B cell (primary cell): ENCODE results near the gene PRUNE1.

ENCODE experiments used
- EZH2 ChIP-seq: IDR thresholded peaks from 2 replicates; pipeline ENCODE4 v1.6.1; 2012; ENCODE audit warnings: borderline replicate concordance, low read depth, mild to moderate bottlenecking, moderate library complexity, low read length; ENCODE audit not compliant: insufficient read depth, poor library complexity, severe bottlenecking
- TF ChIP-seq, protein P1 (sequence below): fragments of 200-600 bp; IDR thresholded peaks from one replicate; pipeline ENCODE4 v1.8.0; 2022; ENCODE audit warnings: antibody characterized with exemption, mild to moderate bottlenecking

- TF ChIP-seq, protein P1, sequence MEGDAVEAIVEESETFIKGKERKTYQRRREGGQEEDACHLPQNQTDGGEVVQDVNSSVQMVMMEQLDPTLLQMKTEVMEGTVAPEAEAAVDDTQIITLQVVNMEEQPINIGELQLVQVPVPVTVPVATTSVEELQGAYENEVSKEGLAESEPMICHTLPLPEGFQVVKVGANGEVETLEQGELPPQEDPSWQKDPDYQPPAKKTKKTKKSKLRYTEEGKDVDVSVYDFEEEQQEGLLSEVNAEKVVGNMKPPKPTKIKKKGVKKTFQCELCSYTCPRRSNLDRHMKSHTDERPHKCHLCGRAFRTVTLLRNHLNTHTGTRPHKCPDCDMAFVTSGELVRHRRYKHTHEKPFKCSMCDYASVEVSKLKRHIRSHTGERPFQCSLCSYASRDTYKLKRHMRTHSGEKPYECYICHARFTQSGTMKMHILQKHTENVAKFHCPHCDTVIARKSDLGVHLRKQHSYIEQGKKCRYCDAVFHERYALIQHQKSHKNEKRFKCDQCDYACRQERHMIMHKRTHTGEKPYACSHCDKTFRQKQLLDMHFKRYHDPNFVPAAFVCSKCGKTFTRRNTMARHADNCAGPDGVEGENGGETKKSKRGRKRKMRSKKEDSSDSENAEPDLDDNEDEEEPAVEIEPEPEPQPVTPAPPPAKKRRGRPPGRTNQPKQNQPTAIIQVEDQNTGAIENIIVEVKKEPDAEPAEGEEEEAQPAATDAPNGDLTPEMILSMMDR, result no peak
- TF ChIP-seq EZH2, result no peak
Observed at GRCh38 chr1:151060657-151061421, 52.6 kb downstream of the PRUNE1 start.
